H1 (cell line): Measurements from ENCODE around the gene PAN2. TPM values are rescaled to one million over a fixed set of nuclear protein-coding genes. Genes with fewer than 3 reads are reported as not detected.

ENCODE experiments used
- CTCF ChIA-PET: fragments of 300-600 bp; sonication (Branson Sonifier 250); formaldehyde crosslinking; loops from one replicate; lab custom pipeline; 2021; ENCODE audit not compliant: partially characterized antibody; lab: Charles Lee
- POLR2A ChIA-PET: fragments of 300-600 bp; sonication (Branson Sonifier 250); formaldehyde crosslinking; loops from one replicate; lab custom pipeline; 2021; ENCODE audit warnings: inconsistent platforms; ENCODE audit not compliant: partially characterized antibody; lab: Charles Lee
- DNase-seq, 2 experiments: peaks; one replicate each; pipeline versions ENCODE4 v3.0.0 to v3.0.0-alpha.2; 2010 to 2022; ENCODE audit warnings: low spot score in 2 of 2, low read depth in 1 of 2, mixed read lengths in 1 of 2
- FAIRE-seq: peaks from 2 replicates; lab custom pipeline; 2011; peaks lifted over from hg19 to GRCh38; lab: Jason Lieb, UNC
- H2AFZ ChIP-seq: 2 replicates; pipeline ENCODE4 v1.8.1; 2012; ENCODE audit warnings: low read length, inconsistent platforms
- H2AK5ac ChIP-seq: 2 replicates; pipeline ENCODE4 v1.6.1; 2013; ENCODE audit warnings: low read depth, low read length
- H2BK120ac ChIP-seq: replicated peaks from 2 replicates; pipeline ENCODE3; 2013; ENCODE audit warnings: low read depth, low read length, inconsistent platforms
- H2BK12ac ChIP-seq: 2 replicates; pipeline ENCODE4 v1.6.1; 2013; ENCODE audit warnings: low read depth, low read length
- H2BK15ac ChIP-seq: 2 replicates; pipeline ENCODE4 v1.6.1; 2013; ENCODE audit warnings: low read length
- H2BK20ac ChIP-seq: 2 replicates; pipeline ENCODE4 v1.6.1; 2013; ENCODE audit warnings: low read length
- H2BK5ac ChIP-seq: 2 replicates; pipeline ENCODE4 v1.6.1; 2013; ENCODE audit warnings: low read depth, low read length
- H3K14ac ChIP-seq: 2 replicates; pipeline ENCODE4 v1.6.1; 2013; ENCODE audit warnings: inconsistent platforms; ENCODE audit not compliant: insufficient read length
- H3K18ac ChIP-seq: 2 replicates; pipeline ENCODE4 v1.6.1; 2013; ENCODE audit warnings: low read length; ENCODE audit errors: extremely low read depth
- H3K23ac ChIP-seq: 2 replicates; pipeline ENCODE4 v1.6.1; 2013; ENCODE audit warnings: inconsistent platforms; ENCODE audit not compliant: insufficient read length
- H3K23me2 ChIP-seq: 2 replicates; pipeline ENCODE4 v1.6.1; 2013; ENCODE audit warnings: low read depth, low read length
- H3K27ac ChIP-seq: 2 replicates; pipeline ENCODE4 v1.6.1; 2011; ENCODE audit warnings: low read depth, low read length, inconsistent platforms
- H3K27me3 ChIP-seq, 4 experiments: replicated peaks in 1 of 4; 1 replicate in 1 of 4; 2 replicates in 3 of 4; pipeline versions ENCODE4 v1.6.1 to v1.8.1; 2011 to 2013; ENCODE audit warnings: low read length in 3 of 4, mild to moderate bottlenecking in 3 of 4, inconsistent platforms in 2 of 4, mixed read lengths in 2 of 4, moderate library complexity in 1 of 4; ENCODE audit not compliant: control insufficient read depth in 3 of 4, insufficient read depth in 3 of 4; ENCODE audit errors: extremely low read depth in 1 of 4
- H3K36me3 ChIP-seq, 4 experiments: 2 replicates each; pipeline versions ENCODE4 v1.6.1 to v1.8.1; 2011 to 2013; ENCODE audit warnings: mild to moderate bottlenecking in 4 of 4, low read length in 3 of 4, moderate library complexity in 2 of 4, control low read depth in 1 of 4, inconsistent platforms in 1 of 4; ENCODE audit not compliant: insufficient read depth in 4 of 4, control insufficient read depth in 2 of 4
- H3K4ac ChIP-seq: replicated peaks from 2 replicates; pipeline ENCODE3; 2013; ENCODE audit warnings: low read length, low read depth, mixed read lengths, inconsistent platforms; ENCODE audit not compliant: insufficient read length
- H3K4me1 ChIP-seq, 4 experiments: replicated peaks in 1 of 4; 1 replicate in 1 of 4; 2 replicates in 3 of 4; pipeline versions ENCODE4 v1.6.1 to v1.8.1; 2011 to 2013; ENCODE audit warnings: low read length in 3 of 4, inconsistent platforms in 2 of 4, mixed read lengths in 1 of 4; ENCODE audit not compliant: insufficient read depth in 4 of 4, control insufficient read depth in 3 of 4
- H3K4me2 ChIP-seq, 2 experiments: 2 replicates each; pipeline versions ENCODE4 v1.6.1 to v1.8.1; 2011 to 2013; ENCODE audit warnings: low read depth in 2 of 2, low read length in 2 of 2, control low read depth in 1 of 2, inconsistent platforms in 1 of 2, mild to moderate bottlenecking in 1 of 2; ENCODE audit not compliant: insufficient read depth in 1 of 2
- H3K4me3 ChIP-seq, 4 experiments: fragments of 200-600, 300-600 bp in 1 of 4; sonication (generic), shearing (Covaris generic), sonication (Bioruptor Twin) in 1 of 4; 2 replicates each; pipeline versions ENCODE4 v1.5.1 to v1.8.1; 2011 to 2016; ENCODE audit warnings: low read length in 4 of 4, low read depth in 3 of 4, control low read depth in 2 of 4, inconsistent platforms in 2 of 4, mild to moderate bottlenecking in 2 of 4, mixed read lengths in 1 of 4, moderate library complexity in 1 of 4; ENCODE audit not compliant: insufficient read depth in 2 of 4; ENCODE audit errors: extremely low read depth in 1 of 4
- H3K56ac ChIP-seq: replicated peaks from 2 replicates; pipeline ENCODE3; 2013; ENCODE audit warnings: low read depth, mild to moderate bottlenecking, mixed read lengths, low read length, inconsistent platforms; ENCODE audit not compliant: insufficient read length
- H3K79me1 ChIP-seq: 2 replicates; pipeline ENCODE4 v1.6.1; 2013; ENCODE audit warnings: low read depth, low read length, control low read depth
- H3K79me2 ChIP-seq, 2 experiments: 2 replicates each; pipeline versions ENCODE4 v1.6.1 to v1.8.1; 2012 to 2013; ENCODE audit warnings: low read length in 2 of 2, mild to moderate bottlenecking in 2 of 2, inconsistent platforms in 1 of 2; ENCODE audit not compliant: insufficient read depth in 2 of 2, control insufficient read depth in 1 of 2
- H3K9ac ChIP-seq, 4 experiments: replicated peaks in 1 of 4; 1 replicate in 1 of 4; 2 replicates in 3 of 4; pipeline versions ENCODE4 v1.6.1 to v1.8.1; 2011 to 2013; ENCODE audit warnings: low read depth in 3 of 4, low read length in 3 of 4, control low read depth in 2 of 4, mild to moderate bottlenecking in 2 of 4, moderate library complexity in 2 of 4, inconsistent platforms in 1 of 4; ENCODE audit errors: extremely low read depth in 1 of 4
- H3K9me3 ChIP-seq, 2 experiments: 2 replicates each; pipeline versions ENCODE4 v1.6.1 to v1.8.1; 2012 to 2013; ENCODE audit warnings: mild to moderate bottlenecking in 2 of 2, moderate library complexity in 2 of 2, control low read depth in 1 of 2, inconsistent platforms in 1 of 2, low read depth in 1 of 2, low read length in 1 of 2, mixed read lengths in 1 of 2; ENCODE audit not compliant: insufficient read depth in 2 of 2
- H4K20me1 ChIP-seq, 2 experiments: replicated peaks in 1 of 2; 2 replicates each; pipeline versions ENCODE3 to v1.8.1; 2011 to 2013; ENCODE audit warnings: inconsistent platforms in 2 of 2, low read length in 2 of 2, mild to moderate bottlenecking in 1 of 2; ENCODE audit not compliant: insufficient read depth in 2 of 2, control insufficient read depth in 1 of 2
- H4K5ac ChIP-seq: 2 replicates; pipeline ENCODE4 v1.6.1; 2013; ENCODE audit warnings: low read length, low read depth, mixed read lengths, inconsistent platforms; ENCODE audit not compliant: insufficient read length
- H4K8ac ChIP-seq: 2 replicates; pipeline ENCODE4 v1.8.0; 2013; ENCODE audit warnings: mild to moderate bottlenecking, moderate library complexity, low read length, inconsistent platforms; ENCODE audit not compliant: insufficient read depth; ENCODE audit errors: extremely low read depth
- H4K91ac ChIP-seq: replicated peaks from 2 replicates; pipeline ENCODE3; 2013; ENCODE audit warnings: low read length, mixed read lengths, inconsistent platforms; ENCODE audit not compliant: insufficient read length
- BCL11A ChIP-seq, 2 experiments: IDR thresholded peaks; one replicate each; pipeline ENCODE4 v1.6.1; 2011; ENCODE audit warnings: low read depth in 2 of 2, low read length in 2 of 2, mild to moderate bottlenecking in 2 of 2
- CHD2 ChIP-seq: IDR thresholded peaks from 2 replicates; pipeline ENCODE4 v1.6.1; 2012; ENCODE audit warnings: low read length, improper control_type of control experiment
- FOSL1 ChIP-seq: IDR thresholded peaks from 2 replicates; pipeline ENCODE4 v1.6.1; 2011; ENCODE audit warnings: mild to moderate bottlenecking, low read depth, low read length, moderate library complexity; ENCODE audit not compliant: insufficient read depth
- RNF2 ChIP-seq: fragments of 200-900, 300-1000 bp; sonication (generic); IDR thresholded peaks from 2 replicates; pipeline ENCODE4 v1.7.1; 2016; ENCODE audit warnings: borderline replicate concordance, low read depth, mild to moderate bottlenecking, antibody characterized with exemption, low read length; ENCODE audit not compliant: poor library complexity, severe bottlenecking; ENCODE audit errors: missing control alignments
- SIRT6 ChIP-seq: IDR thresholded peaks from one replicate; pipeline ENCODE4 v1.7.1; 2012; ENCODE audit warnings: low read length, inconsistent platforms
- SP2 ChIP-seq: IDR thresholded peaks from 2 replicates; pipeline ENCODE4 v1.6.1; 2012; ENCODE audit warnings: mild to moderate bottlenecking, low read length, inconsistent platforms
- TBP ChIP-seq: IDR thresholded peaks from 2 replicates; pipeline ENCODE4 v1.6.1; 2011; ENCODE audit warnings: low read depth, low read length, improper control_type of control experiment
- YY1 ChIP-seq: IDR thresholded peaks from 2 replicates; pipeline ENCODE4 v1.6.1; 2011; ENCODE audit warnings: low read depth, mild to moderate bottlenecking, low read length
- WGBS, 2 experiments: shearing (Covaris generic) in 1 of 2; methylation state at CpG; one replicate each; pipeline versions ENCODE4 v1.1.6 to v1.1.7; 2013 to 2015; ENCODE audit warnings: low lambda C conversion rate in 2 of 2, mixed read lengths in 2 of 2, inconsistent platforms in 1 of 2, low coverage in 1 of 2, missing lambda C conversion rate in 1 of 2; ENCODE audit not compliant: insufficient replicate concordance in 2 of 2, insufficient coverage in 1 of 2, insufficient read length in 1 of 2; ENCODE audit errors: extremely low coverage in 1 of 2, missing lambda C conversion rate in 1 of 2; 5-methylcytosine and 5-hydroxymethylcytosine counted together
- polyA plus RNA-seq, 7 experiments: library from polyadenylated mRNA; depleted of rRNA in 3 of 7; stranded (reverse) in 5 of 7; unstranded in 2 of 7; fragments of >200 nt in 5 of 7; fragments of 200-250 nt in 2 of 7; gene quantifications; 1 replicate in 5 of 7; 2 replicates in 1 of 7; 4 replicates in 1 of 7; pipeline versions ENCODE4 v1.2.1 to v1.2.3, GENCODE V29; 2011 to 2013; ENCODE audit warnings: missing spikeins in 2 of 7, mixed read lengths in 2 of 7
- total RNA-seq: library from RNA; stranded (reverse); fragmentation: NEBNext Ultra II Directional; extraction: Animal tissue kit (Norgen Biotek cat#: 25700); gene quantifications from 2 replicates; pipeline ENCODE4 v1.2.1, GENCODE V29; 2021

Gene PAN2
- total and polyA plus RNA-seq, 2 of the 8 experiments (the other 6 are each of a cell fraction or from before 2014, with no cell fraction given): 29.6 to 36.7 TPM

- H3K23me2 ChIP-seq: no peaks in the 10 kb centered on the region
- no peak overlapping the region for H3K4ac ChIP-seq
- no peak overlapping the region for H4K5ac ChIP-seq
- H4K91ac ChIP-seq: no peak overlapping the region
- H4K8ac ChIP-seq: peak overlapping the region; percentile 80; the same call in 1 of the 2 replicates
- FAIRE-seq: no peak
- peaks cover 0 to 8% of the 10 kb centered on the region in 2 experiments; a peak in 1 of 4 replicates for H3K79me2 ChIP-seq
- no peak overlapping the region; a peak in 1 of 7 replicates for H3K9ac ChIP-seq
- H2BK12ac ChIP-seq: peak overlapping the region; percentile 60
- ChIA-PET CTCF (interaction anchor here (1.0 to 3.4 kb wide), 6 partner anchors 11 to 156 kb away, joined by 3 to 24 read pairs (median 6); no protein-coding TSS in a partner anchor), POLR2A (interaction anchor here (1.1 to 5.1 kb wide), 8 partner anchors 14 to 115 kb away, joined by 3 to 55 read pairs (median 3); partner anchors contain the start of genes IL23A and PAN2)
- H2BK5ac ChIP-seq: no peak overlapping the region
- no peak overlapping the region for H2AFZ ChIP-seq
- H4K20me1 ChIP-seq: no peaks in the 10 kb centered on the region
- no peak overlapping the region for H3K4me3 ChIP-seq
- peaks cover 0 to 3% (median 0%) of the 10 kb centered on the region in 4 experiments; a peak in 1 of 7 replicates for H3K27me3 ChIP-seq
- H3K27ac ChIP-seq: no peak overlapping the region
- H3K14ac ChIP-seq: no peak overlapping the region
- no peaks in the 10 kb centered on the region for H3K9me3 ChIP-seq
- DNase-seq: no peak
- no peak overlapping the region for H2BK20ac ChIP-seq
- peak overlapping the region; percentile 4; the same call in 1 of the 2 replicates for H2AK5ac ChIP-seq
- H3K4me2 ChIP-seq: peak overlapping the region in 1 of 2 experiments; percentile 51; a peak in 1 of 4 replicates
- H3K23ac ChIP-seq: no peak overlapping the region
- H3K79me1 ChIP-seq: no peaks in the 10 kb centered on the region
- 91% methylated on average over 8 of the region's 8 CpGs; no CpG with 5 or more reads in 1 of the 2 experiments for WGBS, 2 experiments
- peak overlapping the region; percentile 61 for H2BK15ac ChIP-seq
- no peak overlapping the region for H3K56ac ChIP-seq
- H3K36me3 ChIP-seq: peaks cover 0 to under 1% (median 0%) of the 10 kb centered on the region in 4 experiments; a peak in 2 of 8 replicates
- H3K18ac ChIP-seq: no peak overlapping the region
- H3K4me1 ChIP-seq: peaks cover 0 to 5% (median 2%) of the 10 kb centered on the region in 4 experiments; a peak in 4 of 7 replicates
- H2BK120ac ChIP-seq: no peak overlapping the region
- no peak for TF ChIP-seq TBP
- TF ChIP-seq FOSL1: no peak
- TF ChIP-seq BCL11A (IDR thresholded peaks at IDR 0.05; ENCODE audit: low read depth in 2 of 2, low read length in 2 of 2): no peak
- TF ChIP-seq YY1: no peak
- TF ChIP-seq CHD2: no peak
- TF ChIP-seq RNF2: no peak
- no peak for TF ChIP-seq SIRT6
- TF ChIP-seq SP2: no peak
Measured at GRCh38 chr12:56361487-56362129, 27.8 kb upstream of the PAN2 start.
